Activated CD4-positive, alpha-beta T cell treated with anti-CD3 and anti-CD28 coated beads, Interleukin-2, amount 50 U/mL, for 1 hour (primary cell): ENCODE data around the gene CSNK1G1.
"Not testable (repeated sequence)": the region's sequence is repeated elsewhere in the genome, so short reads cannot be mapped to it uniquely, and the experiment has no call there.

Source experiments
- DNase-seq: peaks from one replicate; pipeline ENCODE4 v3.0.0-alpha.2; 2020

The CSNK1G1 gene

DNA sequence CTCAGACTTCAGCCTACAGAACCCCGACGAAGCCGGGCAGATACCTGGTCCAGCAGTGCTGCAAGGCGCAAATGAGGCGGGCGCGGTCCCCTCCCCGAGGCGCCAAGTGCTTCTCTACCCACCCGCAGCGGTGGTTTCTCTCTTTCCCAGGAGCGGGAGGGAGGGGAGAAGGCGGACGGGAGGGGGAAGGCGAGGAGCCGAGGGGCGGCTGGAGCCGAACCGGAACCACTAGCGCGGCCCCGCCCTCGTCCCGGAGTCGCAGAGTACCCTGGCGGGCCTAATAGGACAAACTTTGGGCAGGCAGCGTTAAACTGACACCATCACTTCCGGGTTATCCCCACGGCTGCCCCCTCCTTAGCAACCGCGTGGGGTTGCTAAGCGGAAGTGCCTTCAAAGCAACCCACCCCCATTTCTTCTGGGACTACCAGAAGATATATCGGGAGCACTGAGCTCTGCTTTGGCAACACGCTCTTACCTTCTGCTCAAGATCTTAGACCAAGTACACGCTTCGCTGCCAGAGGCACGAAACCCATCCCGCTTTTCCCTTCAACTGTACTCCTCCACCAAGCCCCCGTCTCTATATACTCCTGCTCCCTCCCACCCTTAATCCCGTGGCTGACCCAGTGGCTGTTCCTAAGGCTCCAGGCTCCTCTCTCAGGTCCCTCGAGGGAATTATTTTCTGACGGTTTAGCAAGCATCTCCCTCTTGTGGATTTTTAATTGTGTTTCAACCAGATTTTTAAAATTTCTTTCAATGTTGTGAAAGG is at the start of gene CSNK1G1:
TSS of gene CSNK1G1 (minus strand) at position 230 of the 766 bp plus-strand sequence. CDS start 55,674 bp downstream, outside the sequence.
- DNase-seq = peak; percentile 89

DNA sequence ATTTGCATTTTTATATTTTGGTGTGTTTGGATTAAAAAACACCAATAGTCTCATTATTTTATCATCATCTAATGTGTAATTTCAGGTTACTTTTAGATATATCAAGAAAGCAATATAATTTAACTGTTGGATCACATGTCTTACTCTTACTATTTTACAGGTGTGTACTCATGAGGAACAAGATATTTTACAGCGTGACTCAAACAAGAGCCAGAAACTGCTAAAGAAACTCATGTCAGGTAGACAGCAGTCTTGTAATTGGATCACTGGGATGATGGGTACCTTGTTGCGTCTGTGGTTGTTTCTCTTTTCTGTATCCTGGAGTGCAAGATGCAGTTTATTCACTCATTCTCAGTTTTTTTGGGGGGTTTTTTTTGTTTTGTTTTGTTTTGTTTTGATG is 44.6 kb upstream of the CSNK1G1 start:
- DNase-seq = no peak

DNA sequence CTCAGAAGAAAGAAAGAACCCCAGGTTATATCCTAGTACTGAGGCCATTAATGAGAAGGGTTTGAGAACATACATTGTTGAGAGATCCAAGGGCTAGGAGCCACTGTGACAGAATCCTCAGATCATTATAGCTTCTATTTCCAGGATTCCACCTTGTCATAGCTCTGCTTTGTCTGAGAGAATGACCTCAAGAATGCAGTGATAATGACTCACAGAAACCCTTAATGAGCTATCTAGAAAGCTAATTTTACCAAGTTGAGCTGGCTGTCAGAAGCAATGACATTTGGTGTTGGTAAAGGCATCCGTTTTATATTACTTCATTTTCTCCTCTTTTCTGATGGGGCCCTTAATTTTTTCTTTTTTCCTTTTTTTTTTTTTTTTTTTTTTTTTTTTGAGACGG is 42.6 kb upstream of the CSNK1G1 start:
- DNase-seq = no peak

DNA sequence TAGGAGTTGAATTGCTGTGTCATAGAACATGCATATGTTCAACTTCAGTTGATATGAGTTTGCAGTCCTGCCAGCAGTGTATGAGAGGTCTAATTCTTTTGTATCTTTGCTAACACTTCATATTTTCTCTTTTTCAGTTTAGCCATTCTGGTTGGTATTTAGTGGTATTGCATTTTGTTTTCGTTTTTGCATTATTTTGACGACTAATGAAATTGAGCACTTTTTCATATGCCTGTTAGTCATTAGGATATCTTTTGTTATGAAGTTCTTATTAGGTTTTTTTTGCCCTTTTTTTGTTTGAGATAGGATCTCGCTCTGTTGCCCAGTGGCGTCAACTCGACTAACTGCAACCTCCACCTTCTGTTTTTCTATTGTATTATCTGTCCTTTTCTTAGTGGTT is 40.8 kb upstream of the CSNK1G1 start:
- no peak for DNase-seq

DNA sequence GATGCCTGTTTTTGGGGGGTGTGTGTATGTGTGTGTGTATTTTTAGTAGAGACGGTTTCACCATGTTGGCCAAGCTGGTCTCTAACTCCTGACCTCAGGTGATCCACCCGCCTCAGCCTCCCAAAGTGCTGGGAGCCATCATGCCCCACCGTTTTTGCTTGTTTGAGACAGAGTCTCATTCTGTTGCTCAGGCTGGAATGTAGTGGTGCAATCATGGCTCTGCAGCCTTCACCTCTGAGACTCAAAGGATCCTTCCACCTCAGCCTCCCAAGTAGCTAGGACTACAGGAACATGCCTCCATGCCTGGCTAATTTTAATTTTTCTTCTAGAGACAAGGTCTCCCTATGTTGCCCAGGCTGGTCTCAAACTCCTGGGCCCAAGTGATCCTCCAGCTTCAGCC is 36.5 kb upstream of the CSNK1G1 start:
- DNase-seq = not testable (repeated sequence)

DNA sequence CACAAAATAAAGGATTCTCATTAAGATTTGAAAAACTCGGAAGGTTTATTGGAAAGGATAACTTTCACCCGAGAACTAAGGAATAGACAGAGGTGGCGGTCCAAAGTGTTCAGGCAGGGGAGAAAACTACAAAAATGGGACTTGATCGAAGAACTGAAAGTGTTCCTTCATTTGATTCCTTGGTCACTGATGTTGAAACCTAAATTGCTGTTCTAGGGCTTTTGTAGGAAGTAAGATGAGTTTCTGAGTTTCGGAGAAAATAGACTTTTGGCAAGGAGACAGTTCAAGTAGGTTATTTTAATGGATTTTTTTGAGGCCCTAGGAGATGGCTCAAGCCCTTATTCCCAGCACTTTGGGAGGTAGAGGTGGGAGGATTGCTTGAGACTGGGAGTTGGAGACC is 33.1 kb upstream of the CSNK1G1 start:
- no peak for DNase-seq

DNA sequence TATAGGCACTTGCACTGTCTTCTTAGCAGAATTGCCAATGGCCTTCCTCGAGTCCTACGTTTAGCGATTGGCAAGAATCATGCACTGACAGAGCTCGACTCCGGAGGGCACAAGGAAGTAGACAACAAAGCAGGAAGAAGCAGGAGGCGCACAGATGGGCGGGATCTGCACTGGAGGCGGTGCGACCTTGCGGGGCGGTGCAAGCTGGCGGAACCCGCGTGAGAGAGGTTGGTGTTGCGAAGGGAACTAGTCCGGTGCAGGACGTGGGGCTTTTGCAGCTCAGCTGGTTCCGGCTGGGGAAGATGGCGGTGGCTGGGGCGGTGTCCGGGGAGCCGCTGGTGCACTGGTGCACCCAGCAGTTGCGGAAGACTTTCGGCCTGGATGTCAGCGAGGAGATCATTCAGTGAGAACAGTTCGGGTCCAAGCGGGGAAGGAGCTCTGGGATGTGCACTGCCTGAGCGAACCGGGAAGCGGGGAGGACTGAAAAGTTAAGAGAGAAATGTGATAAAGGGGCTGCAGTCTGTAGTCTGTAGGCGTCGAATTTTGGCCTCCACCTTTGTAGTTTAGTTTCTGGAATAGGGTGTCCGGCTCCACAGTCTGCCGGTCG is 31.7 kb upstream of the CSNK1G1 start, which contains the start of gene TRIP4:
TSS of gene TRIP4 (plus strand) at position 275 of the 607 bp plus-strand sequence. CDS start at position 303, 28 bp downstream.
- DNase-seq = peak; percentile 96

DNA sequence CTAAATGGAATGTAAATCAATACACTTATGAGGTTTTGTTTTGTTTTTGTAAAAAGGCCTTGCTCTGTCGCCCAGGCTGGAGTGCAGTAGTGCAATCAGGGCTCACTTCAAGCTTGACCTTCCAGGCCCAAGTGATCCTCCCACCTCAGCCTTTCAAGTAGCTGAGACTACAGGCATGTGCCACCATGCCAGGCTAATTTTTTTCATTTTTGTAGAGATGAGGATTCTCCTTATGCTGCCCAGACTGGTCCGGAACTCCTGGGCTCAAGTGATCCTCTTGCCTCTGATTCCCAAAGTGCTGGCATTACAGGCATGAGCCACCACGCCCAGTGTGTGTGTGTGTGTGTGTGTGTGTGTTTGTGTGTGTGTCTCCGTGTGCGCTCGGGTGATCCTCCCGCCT is 30.3 kb upstream of the CSNK1G1 start:
- no peak for DNase-seq

DNA sequence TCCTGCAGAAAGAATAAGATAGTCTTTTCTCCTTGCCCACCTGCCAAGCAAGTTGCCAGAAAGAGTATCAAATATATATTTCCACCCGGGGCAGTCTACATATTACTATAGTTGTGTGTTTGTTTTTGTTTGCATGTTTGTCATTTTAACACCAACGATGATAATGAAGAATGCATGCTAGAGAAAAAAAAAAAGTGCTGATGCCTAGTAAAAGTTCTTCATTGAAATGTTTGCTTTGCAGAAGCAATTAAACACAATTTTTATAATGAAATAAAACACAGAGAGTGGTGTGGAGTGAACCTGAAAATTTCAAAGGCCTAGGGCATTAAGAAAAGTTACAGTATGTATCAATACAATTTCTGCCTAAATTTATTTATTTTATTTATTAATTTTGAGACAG is 27.8 kb upstream of the CSNK1G1 start:
- no peak for DNase-seq

DNA sequence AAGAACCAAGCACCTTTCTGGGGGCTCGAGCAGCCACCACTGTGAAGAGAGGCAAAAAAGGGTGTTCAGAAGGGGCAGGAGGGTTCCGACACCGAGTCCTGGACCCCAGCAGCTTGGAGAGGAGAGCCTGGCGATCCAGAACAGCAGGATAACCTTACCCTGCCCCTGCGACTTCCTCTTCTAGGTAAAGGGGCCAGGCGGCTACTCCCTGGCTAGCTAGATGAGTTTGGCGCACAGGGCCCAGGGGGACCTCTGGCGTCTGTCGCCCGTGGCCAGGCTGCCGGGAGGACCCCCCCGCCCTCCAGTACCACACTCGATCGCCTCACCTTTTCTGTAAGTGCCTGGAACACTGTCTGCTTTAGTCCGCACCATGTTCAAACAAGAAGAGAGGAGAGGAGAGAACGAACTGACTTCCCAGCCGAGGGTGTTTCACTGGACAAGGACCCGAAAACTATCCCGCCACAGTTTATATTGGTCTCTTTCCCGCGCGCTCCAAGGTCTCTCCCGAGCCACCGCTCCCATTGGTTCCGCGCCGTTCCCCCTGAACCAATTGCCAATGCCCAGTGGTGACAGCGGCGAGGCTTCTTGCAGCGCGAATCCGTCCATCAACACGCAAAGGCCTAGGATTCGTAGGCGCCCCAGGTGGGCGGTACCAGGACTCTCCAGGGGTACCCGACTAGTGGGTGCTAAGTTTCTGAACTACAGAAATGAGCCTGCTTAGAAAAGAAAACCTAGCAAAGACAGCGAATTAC is 25.2 kb upstream of the CSNK1G1 start, which contains the start of gene PCLAF:
TSS of gene PCLAF (minus strand) at position 442 of the 752 bp plus-strand sequence. CDS start at position 372, 70 bp downstream.
- peak; percentile 87 for DNase-seq

DNA sequence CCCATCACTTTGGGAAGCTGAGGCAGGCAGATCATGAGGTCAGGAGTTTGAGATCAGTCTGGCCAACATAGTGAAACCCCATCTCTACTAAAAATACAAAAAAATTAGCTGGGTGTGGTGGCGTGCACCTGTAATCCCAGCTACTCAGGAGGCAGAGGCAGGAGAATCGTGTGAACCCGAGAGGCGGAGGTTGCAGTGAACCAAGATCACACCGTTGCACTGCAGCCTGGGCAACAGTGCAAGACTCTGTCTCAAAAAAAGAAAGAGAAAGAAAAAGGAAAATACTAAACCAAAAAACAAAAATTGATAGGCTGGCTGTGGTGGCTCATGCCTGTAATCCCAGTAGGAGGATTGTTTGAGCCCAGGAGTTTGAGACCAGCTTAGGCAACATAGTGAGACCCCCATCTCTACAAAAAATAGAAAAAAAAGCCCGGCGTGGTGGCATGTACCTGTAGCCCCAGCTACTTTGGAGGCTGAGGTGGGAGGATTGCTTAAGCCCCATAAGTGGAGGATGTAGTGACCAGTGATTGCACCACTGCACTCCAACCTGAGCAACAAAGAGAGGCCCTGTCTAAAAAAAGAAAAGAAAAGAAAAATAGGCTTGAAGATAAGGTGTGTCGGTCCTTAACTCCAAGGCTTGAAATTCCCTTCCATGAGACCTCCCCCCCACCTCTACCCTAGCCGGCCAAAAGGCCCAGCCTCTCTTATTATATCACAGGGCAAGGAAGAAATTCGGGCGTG is 24.3 kb upstream of the CSNK1G1 start:
- DNase-seq = not testable (repeated sequence)

DNA sequence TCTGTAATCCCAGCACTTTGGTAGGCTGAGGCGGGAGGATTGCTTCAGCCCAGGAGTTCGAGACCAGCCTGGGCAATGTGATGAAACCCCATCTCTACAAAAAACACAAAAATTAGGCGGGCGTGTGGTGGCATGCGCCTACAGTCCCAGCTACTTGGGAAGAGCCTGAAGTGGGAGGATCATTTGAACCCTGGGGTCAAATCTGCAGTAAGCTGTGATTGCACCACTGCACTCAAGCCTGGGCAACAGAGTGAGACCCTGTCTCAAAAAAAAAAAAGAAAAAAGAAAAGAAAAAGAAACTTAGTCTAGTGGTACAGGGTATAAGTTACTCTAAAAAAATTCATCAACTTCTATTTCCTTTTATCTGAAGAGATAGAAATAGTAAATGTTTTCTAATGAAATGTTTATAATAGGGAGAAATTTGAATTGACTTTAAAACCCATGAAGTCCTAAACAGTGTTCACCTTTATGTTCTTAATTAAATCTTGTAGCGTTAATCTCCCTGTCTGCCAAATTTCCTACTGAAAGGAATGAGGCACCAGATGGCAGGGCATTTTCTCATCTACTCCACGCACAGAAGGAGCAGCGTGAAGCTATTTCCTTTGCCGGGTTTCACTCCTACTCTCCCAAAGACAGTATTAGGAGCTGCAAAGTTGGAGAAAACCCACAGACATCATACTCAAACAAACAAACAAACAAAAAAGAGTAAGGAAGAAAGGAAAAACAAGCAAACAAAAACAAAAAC is 23.4 kb upstream of the CSNK1G1 start:
- DNase-seq = no peak

DNA sequence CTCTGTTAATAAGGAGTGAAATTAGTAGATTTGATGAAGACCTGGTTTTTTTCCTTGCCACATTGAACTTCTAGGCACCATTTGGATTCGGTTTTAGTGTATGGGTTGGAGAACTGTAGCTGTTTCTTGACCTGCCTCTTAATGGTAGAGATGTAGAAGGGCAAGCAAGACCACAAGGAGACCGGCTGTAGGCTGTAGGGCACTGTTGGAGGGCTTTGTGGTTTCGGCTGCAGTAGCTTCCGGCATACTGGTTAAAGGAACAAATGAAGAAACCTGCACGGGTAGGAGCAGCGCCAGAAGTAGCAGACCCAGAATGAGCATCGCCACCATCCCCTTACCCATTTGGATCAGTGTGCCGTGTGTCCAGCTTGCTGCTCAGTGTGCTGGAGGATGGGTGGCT is 17.4 kb upstream of the CSNK1G1 start:
- DNase-seq = no peak

DNA sequence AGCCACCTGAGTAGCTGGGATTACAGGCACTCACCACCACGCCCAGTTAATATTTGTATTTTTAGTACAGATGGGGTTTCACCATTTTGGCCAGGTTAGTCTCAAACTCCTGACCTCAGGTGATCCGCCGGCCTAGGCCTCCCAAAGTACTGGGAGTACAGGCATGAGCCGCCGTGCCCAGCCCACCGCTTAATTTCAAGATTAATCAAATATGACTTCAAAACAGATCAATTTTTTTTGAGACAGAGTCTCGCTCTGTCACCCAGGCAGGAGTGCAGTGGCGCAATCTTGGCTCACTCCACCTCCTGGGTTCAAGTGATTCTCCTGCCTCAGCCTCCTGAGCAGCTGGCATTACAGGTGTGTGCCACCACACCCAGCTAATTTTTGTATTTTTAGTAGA is 15.4 kb upstream of the CSNK1G1 start:
- not testable (repeated sequence) for DNase-seq

DNA sequence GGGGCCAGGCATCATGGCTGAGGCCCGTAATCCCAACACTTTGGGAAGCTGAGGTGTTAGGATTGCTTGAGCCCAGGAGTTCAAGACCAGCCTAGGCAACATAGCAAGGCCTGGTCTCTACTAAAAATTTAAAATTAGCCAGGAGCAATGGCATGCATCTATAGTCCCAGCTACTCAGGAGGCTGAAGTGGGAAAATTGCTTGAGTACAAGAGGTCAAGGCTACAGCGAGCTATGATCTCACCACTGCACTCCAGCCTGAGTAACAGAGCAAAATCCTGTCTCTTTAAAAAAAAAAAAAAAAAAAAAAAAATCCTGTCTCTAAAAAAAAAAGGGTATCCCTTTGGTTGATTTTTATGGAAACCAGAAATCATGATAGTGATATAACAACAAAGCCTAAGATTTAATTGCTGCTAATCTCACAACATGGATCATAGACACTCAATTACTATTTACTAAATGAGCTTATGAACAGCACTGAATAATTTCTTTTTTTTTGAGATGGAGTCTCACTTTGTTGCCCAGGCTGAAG is 13.2 kb upstream of the CSNK1G1 start:
- DNase-seq = no peak

DNA sequence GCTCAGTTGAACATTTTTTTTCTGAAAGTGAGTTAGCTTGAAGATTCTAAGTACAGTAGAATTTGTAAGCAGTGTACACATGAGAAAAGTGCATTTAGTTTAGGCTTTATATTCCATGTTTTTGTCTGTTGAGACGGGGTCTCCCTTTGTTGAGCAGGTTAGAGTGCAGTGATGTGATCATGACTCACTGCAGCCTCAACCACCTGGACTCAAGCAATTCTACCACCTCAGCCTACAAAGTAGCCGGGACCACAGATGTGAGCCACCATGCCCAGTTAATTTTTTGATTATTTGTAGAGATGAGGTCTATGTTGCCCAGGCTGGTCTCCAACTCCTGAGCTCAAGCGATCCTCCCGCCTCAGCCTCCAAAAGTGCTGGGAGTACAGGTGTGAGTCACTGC is 5.3 kb upstream of the CSNK1G1 start:
- no peak for DNase-seq

DNA sequence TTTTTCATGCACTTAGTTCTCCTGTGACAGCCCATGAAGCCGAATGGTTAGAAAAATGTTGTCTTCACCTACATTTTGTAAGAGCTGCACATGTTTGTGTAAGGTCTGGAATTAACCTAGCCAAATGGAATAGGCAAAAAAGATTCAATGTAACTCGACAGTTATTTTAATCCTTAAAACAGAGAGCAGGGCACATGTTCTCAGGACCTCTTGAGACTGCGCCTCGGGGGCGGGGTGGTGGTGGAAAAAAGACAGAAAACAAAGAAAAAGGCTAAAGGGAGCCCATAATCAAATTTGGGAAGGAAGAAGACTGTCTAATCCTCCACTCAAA is 702 bp upstream of the CSNK1G1 start:
- DNase-seq = no peak

DNA sequence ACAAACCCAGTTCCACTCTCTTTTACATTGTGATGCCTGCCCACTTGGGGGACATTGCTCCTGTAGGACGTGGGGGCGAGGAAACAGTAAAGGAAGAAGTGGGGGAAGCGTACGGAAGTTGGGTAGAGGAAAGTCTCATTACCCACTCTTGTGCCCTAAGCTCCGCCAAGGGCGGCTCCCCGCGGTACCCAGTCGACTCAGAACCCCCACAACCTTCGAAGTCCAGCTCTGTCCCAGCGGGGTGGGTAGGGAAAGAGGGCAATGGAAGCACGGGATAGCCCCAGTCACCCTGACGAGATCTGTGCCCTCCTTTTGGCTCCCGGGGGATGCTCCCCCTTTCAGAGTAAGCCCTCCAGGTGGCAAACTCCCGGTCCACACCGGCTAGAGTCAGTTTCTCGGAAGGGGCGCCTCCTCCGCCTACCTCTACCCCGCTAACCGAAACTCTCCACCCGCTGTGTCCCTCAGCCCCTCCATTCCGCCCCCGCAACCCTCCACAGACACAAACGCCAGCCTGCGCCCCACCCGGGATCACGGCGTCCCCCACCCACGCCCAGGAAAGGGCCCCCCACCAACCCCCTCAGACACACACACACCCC is 527 bp downstream of the CSNK1G1 start:
- peak; percentile 17 for DNase-seq

DNA sequence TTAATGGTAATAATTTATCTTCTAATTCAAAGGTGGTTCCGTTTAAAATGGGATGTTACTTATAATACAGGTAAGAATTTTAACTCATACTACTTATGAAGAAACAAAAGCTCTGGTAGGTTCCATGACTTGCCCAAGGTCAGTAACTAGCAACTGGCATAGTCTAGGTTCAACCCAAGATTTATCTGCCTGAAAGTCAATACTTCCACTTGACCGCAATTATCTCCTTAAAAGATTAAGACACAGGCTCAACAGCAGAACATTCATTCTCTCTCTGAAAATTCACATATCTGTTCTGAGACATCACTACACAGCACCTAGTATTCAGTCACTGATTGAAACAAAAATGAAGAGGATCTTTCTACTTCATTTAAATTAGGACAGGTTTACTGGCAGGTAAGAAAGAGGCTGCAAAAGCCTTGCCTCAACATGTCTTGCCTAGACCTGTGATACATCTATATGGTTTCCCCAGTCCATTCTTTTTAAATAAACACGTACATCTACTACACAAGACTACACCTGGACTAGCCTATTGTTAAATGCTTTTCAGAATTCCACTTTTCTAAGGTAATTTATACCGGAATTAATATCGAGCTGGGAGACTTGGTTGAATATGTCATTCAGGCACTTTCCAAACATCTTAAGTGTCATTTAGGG is 1.2 kb downstream of the CSNK1G1 start:
- no peak for DNase-seq

DNA sequence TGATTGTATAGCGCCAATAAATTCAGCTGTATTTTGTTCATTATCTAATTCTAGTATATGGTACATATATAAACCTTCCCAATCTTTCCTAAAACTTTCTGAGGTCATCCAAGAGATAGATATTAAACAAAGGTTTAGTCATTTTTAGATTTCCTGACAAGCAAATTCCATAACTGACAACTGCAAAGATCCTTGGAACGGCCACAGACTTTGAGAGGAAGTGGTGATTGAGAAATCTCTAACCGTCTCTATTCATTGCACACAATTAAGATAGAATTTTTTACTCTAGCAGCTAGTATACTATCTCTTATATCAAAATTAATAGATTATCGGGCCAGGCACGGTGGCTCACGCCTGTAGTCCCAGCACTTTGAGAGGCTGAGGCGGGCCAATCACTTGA is 4.7 kb downstream of the CSNK1G1 start:
- DNase-seq = no peak

DNA sequence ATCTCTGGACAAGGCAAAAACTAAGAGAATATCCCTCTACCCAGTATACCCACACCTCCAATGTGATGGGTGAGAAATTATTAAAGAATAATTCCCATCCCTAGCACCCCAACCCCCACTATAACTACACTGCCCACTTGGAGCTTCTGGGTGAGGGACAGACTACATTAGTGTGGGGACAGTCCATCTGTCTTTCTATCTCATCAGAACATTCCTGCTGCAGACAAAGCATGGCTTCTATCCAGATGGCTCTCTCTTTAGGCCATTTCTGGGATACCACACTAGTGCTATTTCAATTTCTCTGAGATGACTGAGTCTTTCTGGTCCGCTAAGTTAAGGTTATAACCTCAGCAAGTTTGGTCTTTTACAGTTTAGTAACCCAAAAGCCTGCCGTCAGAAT is 6.6 kb downstream of the CSNK1G1 start:
- DNase-seq = no peak
